OCI-LY7 (cell line): ENCODE measurements around the gene TRIM41. TPM values are rescaled to one million over a fixed set of nuclear protein-coding genes. Genes with fewer than 3 reads are reported as not detected.

ENCODE experiments used
- BruUV-seq: library from RNA; stranded (reverse); fragments of 400-500 nt; replicated peaks from 2 replicates; lab custom pipeline; 2021; lab: Mats Ljungman, UMichigan
- CTCF ChIA-PET: fragments of 300-600 bp; sonication (Branson Sonifier 250); formaldehyde crosslinking; loops from one replicate; lab custom pipeline; 2022; ENCODE audit warnings: antibody characterized with exemption; ENCODE audit not compliant: unreplicated experiment; lab: Charles Lee
- POLR2A ChIA-PET: fragments of 300-600 bp; sonication (Branson Sonifier 250); formaldehyde crosslinking; loops from one replicate; lab custom pipeline; 2022; ENCODE audit warnings: antibody characterized with exemption; lab: Charles Lee
- DNase-seq: peaks from one replicate; pipeline ENCODE4 v3.0.0-alpha.2; 2015; ENCODE audit warnings: low spot score
- H2AFZ ChIP-seq: fragments of 200-600 bp; sonication (generic), shearing (Covaris generic); 2 replicates; pipeline ENCODE4 v1.6.1; 2014; ENCODE audit warnings: mild to moderate bottlenecking, antibody characterized with exemption, low read length, moderate library complexity
- H3K27ac ChIP-seq: fragments of 200-600 bp; sonication (generic); 2 replicates; pipeline ENCODE4 v1.5.1; 2014; ENCODE audit warnings: mixed run types, low read depth, mild to moderate bottlenecking, moderate library complexity, low read length, inconsistent platforms; ENCODE audit not compliant: poor library complexity, severe bottlenecking
- H3K36me3 ChIP-seq: fragments of 200-600 bp; sonication (generic); 2 replicates; pipeline ENCODE4 v1.6.1; 2014; ENCODE audit warnings: mild to moderate bottlenecking, antibody characterized with exemption, low read length, moderate library complexity, mixed read lengths; ENCODE audit not compliant: insufficient read depth
- H3K4me1 ChIP-seq: fragments of 200-600 bp; sonication (generic); 2 replicates; pipeline ENCODE4 v1.5.1; 2014; ENCODE audit warnings: mild to moderate bottlenecking, low read length; ENCODE audit not compliant: insufficient read depth, poor library complexity, severe bottlenecking
- H3K4me2 ChIP-seq: fragments of 200-600 bp; sonication (generic); 2 replicates; pipeline ENCODE4 v1.6.1; 2014; ENCODE audit warnings: mild to moderate bottlenecking, low read length
- H3K4me3 ChIP-seq: fragments of 200-600 bp; sonication (generic); 2 replicates; pipeline ENCODE4 v1.5.1; 2014; ENCODE audit warnings: mild to moderate bottlenecking, low read depth, low read length; ENCODE audit not compliant: poor library complexity, severe bottlenecking
- H3K79me2 ChIP-seq: fragments of 200-600 bp; sonication (generic); 2 replicates; pipeline ENCODE4 v1.6.1; 2016; ENCODE audit warnings: low read depth, mild to moderate bottlenecking, low read length, moderate library complexity, mixed read lengths; ENCODE audit not compliant: insufficient read depth
- H3K9me2 ChIP-seq: fragments of 200-600 bp; sonication (generic); 2 replicates; pipeline ENCODE4 v1.6.1; 2016; ENCODE audit warnings: mild to moderate bottlenecking, low read length, mixed read lengths; ENCODE audit not compliant: insufficient read depth
- H3K9me3 ChIP-seq: fragments of 200-600 bp; sonication (generic); 2 replicates; pipeline ENCODE4 v1.6.1; 2014; ENCODE audit warnings: mild to moderate bottlenecking, mixed run types, low read length, mixed read lengths
- H4K20me1 ChIP-seq: fragments of 200-600 bp; sonication (generic); 2 replicates; pipeline ENCODE4 v1.6.1; 2014; ENCODE audit warnings: mild to moderate bottlenecking, antibody characterized with exemption, low read length, moderate library complexity, mixed read lengths; ENCODE audit not compliant: insufficient read depth
- EZH2phosphoT487 ChIP-seq: fragments of 200-600 bp; sonication (generic); IDR thresholded peaks from 2 replicates; pipeline ENCODE4 v1.6.1; 2018; ENCODE audit warnings: low read depth, borderline replicate concordance, mild to moderate bottlenecking, mixed run types, antibody characterized with exemption, low read length, moderate library complexity, mixed read lengths
- intact Hi-C: fragments of 100-400 bp; cut with micrococcal nuclease; formaldehyde crosslinking; loops from one replicate; pipeline ENCODE4 v1.10.0; 2022; ENCODE audit not compliant: unreplicated experiment
- total RNA-seq, 2 experiments: library from RNA; depleted of rRNA in 1 of 2; stranded (reverse); fragments of >200 nt in 1 of 2; shearing (Covaris generic) in 1 of 2; gene quantifications; 2 replicates each; pipeline ENCODE4 v1.2.3, GENCODE V29; 2014 to 2022
- TF ChIP-seq, protein P1 (sequence below): fragments of 200-600 bp; sonication (generic); conservative IDR thresholded peaks from 2 replicates; pipeline ENCODE4 v1.5.1; 2014; ENCODE audit warnings: mild to moderate bottlenecking, antibody characterized with exemption, low read length, moderate library complexity, mixed read lengths

The TRIM41 gene
- total RNA-seq, 2 experiments from 2014 or later: 30.2 to 73.4 TPM

DNA sequence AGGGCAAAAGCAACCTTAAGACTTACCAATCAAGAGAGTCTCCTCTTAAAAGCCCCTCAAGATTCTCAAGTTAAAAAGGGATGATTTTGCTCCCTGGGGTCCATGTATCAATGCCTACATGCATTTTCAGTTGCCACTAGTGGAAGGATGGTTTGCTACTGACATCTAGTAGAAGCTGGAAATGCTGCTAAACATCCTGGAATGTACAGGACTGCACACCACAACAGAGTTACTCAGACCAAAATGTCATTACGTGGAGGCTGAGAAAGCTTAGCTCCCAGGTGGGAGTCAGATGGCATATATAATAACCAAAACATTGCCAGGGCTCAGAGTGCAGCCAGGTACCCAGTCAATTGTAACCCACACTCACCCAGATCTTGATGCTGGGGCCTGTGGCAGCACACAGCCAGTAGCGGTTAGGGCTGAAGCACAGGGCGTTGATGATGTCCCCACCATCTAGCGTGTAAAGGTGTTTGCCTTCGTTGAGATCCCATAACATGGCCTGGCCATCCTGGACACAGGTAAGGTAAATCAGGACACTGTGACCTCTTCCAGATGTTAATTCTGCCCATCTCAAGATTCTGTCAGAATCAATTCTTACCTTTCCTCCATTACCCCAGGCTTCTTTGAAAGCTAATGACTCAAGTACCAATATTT, 14.8 kb downstream of the TRIM41 start:
- ChIA-PET POLR2A (interaction anchor here (0.7 kb wide), 1 partner anchor 173 kb away, joined by 4 read pairs; no protein-coding TSS in a partner anchor), CTCF (no interaction called here)
- Histone ChIP-seq H3K27ac (no peak overlapping the region), H3K4me3 (no peak overlapping the region), H3K9me3 (no peaks in the 10 kb centered on the region), H3K36me3 (peaks cover 98% of the 10 kb centered on the region), H2AFZ (no peak overlapping the region), H3K9me2 (no peaks in the 10 kb centered on the region), H3K79me2 (peaks cover 49% of the 10 kb centered on the region), H3K4me2 (no peak overlapping the region), H4K20me1 (peaks cover 46% of the 10 kb centered on the region), H3K4me1 (peaks cover 21% of the 10 kb centered on the region)
- BruUV-seq: no TSS peak
- TF ChIP-seq, protein P1, sequence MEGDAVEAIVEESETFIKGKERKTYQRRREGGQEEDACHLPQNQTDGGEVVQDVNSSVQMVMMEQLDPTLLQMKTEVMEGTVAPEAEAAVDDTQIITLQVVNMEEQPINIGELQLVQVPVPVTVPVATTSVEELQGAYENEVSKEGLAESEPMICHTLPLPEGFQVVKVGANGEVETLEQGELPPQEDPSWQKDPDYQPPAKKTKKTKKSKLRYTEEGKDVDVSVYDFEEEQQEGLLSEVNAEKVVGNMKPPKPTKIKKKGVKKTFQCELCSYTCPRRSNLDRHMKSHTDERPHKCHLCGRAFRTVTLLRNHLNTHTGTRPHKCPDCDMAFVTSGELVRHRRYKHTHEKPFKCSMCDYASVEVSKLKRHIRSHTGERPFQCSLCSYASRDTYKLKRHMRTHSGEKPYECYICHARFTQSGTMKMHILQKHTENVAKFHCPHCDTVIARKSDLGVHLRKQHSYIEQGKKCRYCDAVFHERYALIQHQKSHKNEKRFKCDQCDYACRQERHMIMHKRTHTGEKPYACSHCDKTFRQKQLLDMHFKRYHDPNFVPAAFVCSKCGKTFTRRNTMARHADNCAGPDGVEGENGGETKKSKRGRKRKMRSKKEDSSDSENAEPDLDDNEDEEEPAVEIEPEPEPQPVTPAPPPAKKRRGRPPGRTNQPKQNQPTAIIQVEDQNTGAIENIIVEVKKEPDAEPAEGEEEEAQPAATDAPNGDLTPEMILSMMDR: no peak
- no peak for TF ChIP-seq EZH2phosphoT487
- DNase-seq: no peak
- intact Hi-C loops: no loop called here

GRCh38 chr5:181239062-181239663, 16.1 kb downstream of the TRIM41 start:
- POLR2A ChIA-PET: interaction anchor here (0.9 kb wide), 1 partner anchor 12 kb away, joined by 3 read pairs; no protein-coding TSS in a partner anchor
- no peak for TF ChIP-seq EZH2phosphoT487
- TF ChIP-seq, protein P1: no peak
- peaks cover 21% of the 10 kb centered on the region for H3K4me1 ChIP-seq
- H3K4me3 ChIP-seq: no peak overlapping the region
- no TSS peak for BruUV-seq
- H3K79me2 ChIP-seq: peaks cover 58% of the 10 kb centered on the region
- no peak for DNase-seq
- CTCF ChIA-PET: interaction anchor here (0.6 kb wide), 1 partner anchor 42 kb away, joined by 4 read pairs; no protein-coding TSS in a partner anchor
- H3K36me3 ChIP-seq: peaks cover 94% of the 10 kb centered on the region
- no peaks in the 10 kb centered on the region for H3K9me3 ChIP-seq
- H3K27ac ChIP-seq: no peak overlapping the region
- peak overlapping the region; percentile 6; the same call in 1 of the 2 replicates for H3K4me2 ChIP-seq
- peaks cover 50% of the 10 kb centered on the region for H4K20me1 ChIP-seq
- H3K9me2 ChIP-seq: no peaks in the 10 kb centered on the region
- no peak overlapping the region for H2AFZ ChIP-seq
- intact Hi-C loops: no loop called here
